H1 (cell line): Measurements from ENCODE around the gene MARCKS. TPM values are rescaled to one million over a fixed set of nuclear protein-coding genes. Genes with fewer than 3 reads are reported as not detected.

ENCODE experiments used
- CTCF ChIA-PET: fragments of 300-600 bp; sonication (Branson Sonifier 250); formaldehyde crosslinking; loops from one replicate; lab custom pipeline; 2021; ENCODE audit not compliant: partially characterized antibody; lab: Charles Lee
- POLR2A ChIA-PET: fragments of 300-600 bp; sonication (Branson Sonifier 250); formaldehyde crosslinking; loops from one replicate; lab custom pipeline; 2021; ENCODE audit warnings: inconsistent platforms; ENCODE audit not compliant: partially characterized antibody; lab: Charles Lee
- DNase-seq, 2 experiments: peaks; one replicate each; pipeline versions ENCODE4 v3.0.0 to v3.0.0-alpha.2; 2010 to 2022; ENCODE audit warnings: low spot score in 2 of 2, low read depth in 1 of 2, mixed read lengths in 1 of 2
- FAIRE-seq: peaks from 2 replicates; lab custom pipeline; 2011; peaks lifted over from hg19 to GRCh38; lab: Jason Lieb, UNC
- H2AFZ ChIP-seq: 2 replicates; pipeline ENCODE4 v1.8.1; 2012; ENCODE audit warnings: low read length, inconsistent platforms
- H2AK5ac ChIP-seq: 2 replicates; pipeline ENCODE4 v1.6.1; 2013; ENCODE audit warnings: low read depth, low read length
- H2BK120ac ChIP-seq: replicated peaks from 2 replicates; pipeline ENCODE3; 2013; ENCODE audit warnings: low read depth, low read length, inconsistent platforms
- H2BK12ac ChIP-seq: 2 replicates; pipeline ENCODE4 v1.6.1; 2013; ENCODE audit warnings: low read depth, low read length
- H2BK15ac ChIP-seq: 2 replicates; pipeline ENCODE4 v1.6.1; 2013; ENCODE audit warnings: low read length
- H2BK20ac ChIP-seq: 2 replicates; pipeline ENCODE4 v1.6.1; 2013; ENCODE audit warnings: low read length
- H2BK5ac ChIP-seq: 2 replicates; pipeline ENCODE4 v1.6.1; 2013; ENCODE audit warnings: low read depth, low read length
- H3K14ac ChIP-seq: 2 replicates; pipeline ENCODE4 v1.6.1; 2013; ENCODE audit warnings: inconsistent platforms; ENCODE audit not compliant: insufficient read length
- H3K18ac ChIP-seq: 2 replicates; pipeline ENCODE4 v1.6.1; 2013; ENCODE audit warnings: low read length; ENCODE audit errors: extremely low read depth
- H3K23ac ChIP-seq: 2 replicates; pipeline ENCODE4 v1.6.1; 2013; ENCODE audit warnings: inconsistent platforms; ENCODE audit not compliant: insufficient read length
- H3K23me2 ChIP-seq: 2 replicates; pipeline ENCODE4 v1.6.1; 2013; ENCODE audit warnings: low read depth, low read length
- H3K27ac ChIP-seq: 2 replicates; pipeline ENCODE4 v1.6.1; 2011; ENCODE audit warnings: low read depth, low read length, inconsistent platforms
- H3K27me3 ChIP-seq, 4 experiments: replicated peaks in 1 of 4; 1 replicate in 1 of 4; 2 replicates in 3 of 4; pipeline versions ENCODE4 v1.6.1 to v1.8.1; 2011 to 2013; ENCODE audit warnings: low read length in 3 of 4, mild to moderate bottlenecking in 3 of 4, inconsistent platforms in 2 of 4, mixed read lengths in 2 of 4, moderate library complexity in 1 of 4; ENCODE audit not compliant: control insufficient read depth in 3 of 4, insufficient read depth in 3 of 4; ENCODE audit errors: extremely low read depth in 1 of 4
- H3K36me3 ChIP-seq, 4 experiments: 2 replicates each; pipeline versions ENCODE4 v1.6.1 to v1.8.1; 2011 to 2013; ENCODE audit warnings: mild to moderate bottlenecking in 4 of 4, low read length in 3 of 4, moderate library complexity in 2 of 4, control low read depth in 1 of 4, inconsistent platforms in 1 of 4; ENCODE audit not compliant: insufficient read depth in 4 of 4, control insufficient read depth in 2 of 4
- H3K4ac ChIP-seq: replicated peaks from 2 replicates; pipeline ENCODE3; 2013; ENCODE audit warnings: low read length, low read depth, mixed read lengths, inconsistent platforms; ENCODE audit not compliant: insufficient read length
- H3K4me1 ChIP-seq, 4 experiments: replicated peaks in 1 of 4; 1 replicate in 1 of 4; 2 replicates in 3 of 4; pipeline versions ENCODE4 v1.6.1 to v1.8.1; 2011 to 2013; ENCODE audit warnings: low read length in 3 of 4, inconsistent platforms in 2 of 4, mixed read lengths in 1 of 4; ENCODE audit not compliant: insufficient read depth in 4 of 4, control insufficient read depth in 3 of 4
- H3K4me2 ChIP-seq, 2 experiments: 2 replicates each; pipeline versions ENCODE4 v1.6.1 to v1.8.1; 2011 to 2013; ENCODE audit warnings: low read depth in 2 of 2, low read length in 2 of 2, control low read depth in 1 of 2, inconsistent platforms in 1 of 2, mild to moderate bottlenecking in 1 of 2; ENCODE audit not compliant: insufficient read depth in 1 of 2
- H3K4me3 ChIP-seq, 4 experiments: fragments of 200-600, 300-600 bp in 1 of 4; sonication (generic), shearing (Covaris generic), sonication (Bioruptor Twin) in 1 of 4; 2 replicates each; pipeline versions ENCODE4 v1.5.1 to v1.8.1; 2011 to 2016; ENCODE audit warnings: low read length in 4 of 4, low read depth in 3 of 4, control low read depth in 2 of 4, inconsistent platforms in 2 of 4, mild to moderate bottlenecking in 2 of 4, mixed read lengths in 1 of 4, moderate library complexity in 1 of 4; ENCODE audit not compliant: insufficient read depth in 2 of 4; ENCODE audit errors: extremely low read depth in 1 of 4
- H3K56ac ChIP-seq: replicated peaks from 2 replicates; pipeline ENCODE3; 2013; ENCODE audit warnings: low read depth, mild to moderate bottlenecking, mixed read lengths, low read length, inconsistent platforms; ENCODE audit not compliant: insufficient read length
- H3K79me1 ChIP-seq: 2 replicates; pipeline ENCODE4 v1.6.1; 2013; ENCODE audit warnings: low read depth, low read length, control low read depth
- H3K79me2 ChIP-seq, 2 experiments: 2 replicates each; pipeline versions ENCODE4 v1.6.1 to v1.8.1; 2012 to 2013; ENCODE audit warnings: low read length in 2 of 2, mild to moderate bottlenecking in 2 of 2, inconsistent platforms in 1 of 2; ENCODE audit not compliant: insufficient read depth in 2 of 2, control insufficient read depth in 1 of 2
- H3K9ac ChIP-seq, 4 experiments: replicated peaks in 1 of 4; 1 replicate in 1 of 4; 2 replicates in 3 of 4; pipeline versions ENCODE4 v1.6.1 to v1.8.1; 2011 to 2013; ENCODE audit warnings: low read depth in 3 of 4, low read length in 3 of 4, control low read depth in 2 of 4, mild to moderate bottlenecking in 2 of 4, moderate library complexity in 2 of 4, inconsistent platforms in 1 of 4; ENCODE audit errors: extremely low read depth in 1 of 4
- H3K9me3 ChIP-seq, 2 experiments: 2 replicates each; pipeline versions ENCODE4 v1.6.1 to v1.8.1; 2012 to 2013; ENCODE audit warnings: mild to moderate bottlenecking in 2 of 2, moderate library complexity in 2 of 2, control low read depth in 1 of 2, inconsistent platforms in 1 of 2, low read depth in 1 of 2, low read length in 1 of 2, mixed read lengths in 1 of 2; ENCODE audit not compliant: insufficient read depth in 2 of 2
- H4K20me1 ChIP-seq, 2 experiments: replicated peaks in 1 of 2; 2 replicates each; pipeline versions ENCODE3 to v1.8.1; 2011 to 2013; ENCODE audit warnings: inconsistent platforms in 2 of 2, low read length in 2 of 2, mild to moderate bottlenecking in 1 of 2; ENCODE audit not compliant: insufficient read depth in 2 of 2, control insufficient read depth in 1 of 2
- H4K5ac ChIP-seq: 2 replicates; pipeline ENCODE4 v1.6.1; 2013; ENCODE audit warnings: low read length, low read depth, mixed read lengths, inconsistent platforms; ENCODE audit not compliant: insufficient read length
- H4K8ac ChIP-seq: 2 replicates; pipeline ENCODE4 v1.8.0; 2013; ENCODE audit warnings: mild to moderate bottlenecking, moderate library complexity, low read length, inconsistent platforms; ENCODE audit not compliant: insufficient read depth; ENCODE audit errors: extremely low read depth
- H4K91ac ChIP-seq: replicated peaks from 2 replicates; pipeline ENCODE3; 2013; ENCODE audit warnings: low read length, mixed read lengths, inconsistent platforms; ENCODE audit not compliant: insufficient read length
- E2F6 ChIP-seq: IDR thresholded peaks from 2 replicates; pipeline ENCODE4 v1.6.1; 2012; ENCODE audit warnings: inconsistent platforms
- GTF2F1 ChIP-seq: IDR thresholded peaks from 2 replicates; pipeline ENCODE4 v1.6.1; 2012; ENCODE audit warnings: low read depth, low read length, improper control_type of control experiment, borderline replicate concordance
- JUN ChIP-seq: IDR thresholded peaks from 2 replicates; pipeline ENCODE4 v1.6.1; 2011; ENCODE audit warnings: low read depth, mild to moderate bottlenecking, improper control_type of control experiment, low read length
- MAFK ChIP-seq: IDR thresholded peaks from 2 replicates; pipeline ENCODE4 v1.6.1; 2012; ENCODE audit warnings: low read depth, mild to moderate bottlenecking, improper control_type of control experiment, low read length
- MAX ChIP-seq: IDR thresholded peaks from 2 replicates; pipeline ENCODE4 v1.6.1; 2012; ENCODE audit warnings: inconsistent platforms
- PHF8 ChIP-seq: fragments of 200-600 bp; sonication (generic); conservative IDR thresholded peaks from 2 replicates; pipeline ENCODE4 v1.7.1; 2012; ENCODE audit warnings: low read depth, mild to moderate bottlenecking, inconsistent platforms, low read length, moderate library complexity
- POLR2AphosphoS5 ChIP-seq: IDR thresholded peaks from 2 replicates; pipeline ENCODE4 v1.6.1; 2011; ENCODE audit warnings: low read depth, low read length
- RAD21 ChIP-seq, 2 experiments: IDR thresholded peaks in 1 of 2; conservative IDR thresholded peaks in 1 of 2; 2 replicates each; pipeline ENCODE4 v1.6.1; 2011; ENCODE audit warnings: low read depth in 2 of 2, low read length in 2 of 2, improper control_type of control experiment in 1 of 2, inconsistent platforms in 1 of 2, mild to moderate bottlenecking in 1 of 2, moderate library complexity in 1 of 2
- RXRA ChIP-seq: IDR thresholded peaks from 2 replicates; pipeline ENCODE4 v1.6.1; 2011; ENCODE audit warnings: low read depth, mild to moderate bottlenecking, low read length, moderate library complexity; ENCODE audit not compliant: insufficient read depth
- SIRT6 ChIP-seq: IDR thresholded peaks from one replicate; pipeline ENCODE4 v1.7.1; 2012; ENCODE audit warnings: low read length, inconsistent platforms
- SP1 ChIP-seq: IDR thresholded peaks from 2 replicates; pipeline ENCODE4 v1.6.1; 2011; ENCODE audit warnings: low read depth, low read length
- WGBS, 2 experiments: shearing (Covaris generic) in 1 of 2; methylation state at CpG; one replicate each; pipeline versions ENCODE4 v1.1.6 to v1.1.7; 2013 to 2015; ENCODE audit warnings: low lambda C conversion rate in 2 of 2, mixed read lengths in 2 of 2, inconsistent platforms in 1 of 2, low coverage in 1 of 2, missing lambda C conversion rate in 1 of 2; ENCODE audit not compliant: insufficient replicate concordance in 2 of 2, insufficient coverage in 1 of 2, insufficient read length in 1 of 2; ENCODE audit errors: extremely low coverage in 1 of 2, missing lambda C conversion rate in 1 of 2; 5-methylcytosine and 5-hydroxymethylcytosine counted together
- polyA plus RNA-seq, 7 experiments: library from polyadenylated mRNA; depleted of rRNA in 3 of 7; stranded (reverse) in 5 of 7; unstranded in 2 of 7; fragments of >200 nt in 5 of 7; fragments of 200-250 nt in 2 of 7; gene quantifications; 1 replicate in 5 of 7; 2 replicates in 1 of 7; 4 replicates in 1 of 7; pipeline versions ENCODE4 v1.2.1 to v1.2.3, GENCODE V29; 2011 to 2013; ENCODE audit warnings: missing spikeins in 2 of 7, mixed read lengths in 2 of 7
- total RNA-seq: library from RNA; stranded (reverse); fragmentation: NEBNext Ultra II Directional; extraction: Animal tissue kit (Norgen Biotek cat#: 25700); gene quantifications from 2 replicates; pipeline ENCODE4 v1.2.1, GENCODE V29; 2021

The MARCKS gene
- total and polyA plus RNA-seq, 2 of the 8 experiments (the other 6 are each of a cell fraction or from before 2014, with no cell fraction given): 26.6 to 111 TPM

GRCh38 chr6:113886512-113886911 is 29.4 kb downstream of the MARCKS start:
- H2AK5ac ChIP-seq: no peak overlapping the region
- H3K79me2 ChIP-seq: no peaks in the 10 kb centered on the region
- H3K4me2 ChIP-seq: no peak overlapping the region
- ChIA-PET POLR2A (no interaction called here), CTCF (interaction anchor here (0.7 kb wide), 3 partner anchors 42 to 1324 kb away, joined by 3 to 4 read pairs (median 3); no protein-coding TSS in a partner anchor)
- H3K27ac ChIP-seq: no peak overlapping the region
- no peaks in the 10 kb centered on the region for H3K23me2 ChIP-seq
- H3K79me1 ChIP-seq: no peaks in the 10 kb centered on the region
- H3K23ac ChIP-seq: no peak overlapping the region
- no peaks in the 10 kb centered on the region for H3K4me1 ChIP-seq
- no peak overlapping the region for H2BK20ac ChIP-seq
- no peak overlapping the region for H2BK120ac ChIP-seq
- H3K4ac ChIP-seq: no peak overlapping the region
- no peaks in the 10 kb centered on the region for H3K9me3 ChIP-seq
- H2AFZ ChIP-seq: no peak overlapping the region
- no peak for DNase-seq
- H4K8ac ChIP-seq: no peak overlapping the region
- no peaks in the 10 kb centered on the region for H3K27me3 ChIP-seq
- H4K20me1 ChIP-seq: no peaks in the 10 kb centered on the region
- no peak overlapping the region for H2BK5ac ChIP-seq
- WGBS, 2 experiments: 93% methylated on average over 1 of the region's 1 CpG; no CpG with 5 or more reads in 1 of the 2 experiments
- H3K18ac ChIP-seq: no peak overlapping the region
- H3K9ac ChIP-seq: no peak overlapping the region
- no peak overlapping the region for H2BK15ac ChIP-seq
- no peak overlapping the region for H3K4me3 ChIP-seq
- no peak overlapping the region for H4K91ac ChIP-seq
- FAIRE-seq: no peak
- H2BK12ac ChIP-seq: no peak overlapping the region
- no peak overlapping the region for H3K56ac ChIP-seq
- no peak overlapping the region for H3K14ac ChIP-seq
- no peaks in the 10 kb centered on the region for H3K36me3 ChIP-seq
- H4K5ac ChIP-seq: no peak overlapping the region
- TF ChIP-seq RAD21 (IDR thresholded peaks at IDR 0.05 in 1 of 2, conservative IDR thresholded peaks at IDR 0.05 in 1 of 2; ENCODE audit: low read depth in 2 of 2, low read length in 2 of 2) (no peak), SP1 (no peak), PHF8 (no peak), JUN (no peak), POLR2AphosphoS5 (no peak), SIRT6 (no peak), GTF2F1 (no peak), MAFK (no peak), E2F6 (no peak), MAX (no peak), RXRA (no peak)
